GM18519 (cell line): Measurements from ENCODE around the gene SETX.
A peak's percentile ranks its signal among the peaks of the same experiment; 100 is the strongest.
"Not testable (repeated sequence)": the region's sequence is repeated elsewhere in the genome, so short reads cannot be mapped to it uniquely, and the experiment has no call there.

ENCODE experiments used
- ATAC-seq: cut with Tn5 transposase; IDR thresholded peaks from one replicate; pipeline ENCODE4 v1.9.1; 2021; ENCODE audit warnings: mild to moderate bottlenecking, moderate library complexity; ENCODE audit not compliant: unreplicated experiment, low FRiP score

The SETX gene, protein sequence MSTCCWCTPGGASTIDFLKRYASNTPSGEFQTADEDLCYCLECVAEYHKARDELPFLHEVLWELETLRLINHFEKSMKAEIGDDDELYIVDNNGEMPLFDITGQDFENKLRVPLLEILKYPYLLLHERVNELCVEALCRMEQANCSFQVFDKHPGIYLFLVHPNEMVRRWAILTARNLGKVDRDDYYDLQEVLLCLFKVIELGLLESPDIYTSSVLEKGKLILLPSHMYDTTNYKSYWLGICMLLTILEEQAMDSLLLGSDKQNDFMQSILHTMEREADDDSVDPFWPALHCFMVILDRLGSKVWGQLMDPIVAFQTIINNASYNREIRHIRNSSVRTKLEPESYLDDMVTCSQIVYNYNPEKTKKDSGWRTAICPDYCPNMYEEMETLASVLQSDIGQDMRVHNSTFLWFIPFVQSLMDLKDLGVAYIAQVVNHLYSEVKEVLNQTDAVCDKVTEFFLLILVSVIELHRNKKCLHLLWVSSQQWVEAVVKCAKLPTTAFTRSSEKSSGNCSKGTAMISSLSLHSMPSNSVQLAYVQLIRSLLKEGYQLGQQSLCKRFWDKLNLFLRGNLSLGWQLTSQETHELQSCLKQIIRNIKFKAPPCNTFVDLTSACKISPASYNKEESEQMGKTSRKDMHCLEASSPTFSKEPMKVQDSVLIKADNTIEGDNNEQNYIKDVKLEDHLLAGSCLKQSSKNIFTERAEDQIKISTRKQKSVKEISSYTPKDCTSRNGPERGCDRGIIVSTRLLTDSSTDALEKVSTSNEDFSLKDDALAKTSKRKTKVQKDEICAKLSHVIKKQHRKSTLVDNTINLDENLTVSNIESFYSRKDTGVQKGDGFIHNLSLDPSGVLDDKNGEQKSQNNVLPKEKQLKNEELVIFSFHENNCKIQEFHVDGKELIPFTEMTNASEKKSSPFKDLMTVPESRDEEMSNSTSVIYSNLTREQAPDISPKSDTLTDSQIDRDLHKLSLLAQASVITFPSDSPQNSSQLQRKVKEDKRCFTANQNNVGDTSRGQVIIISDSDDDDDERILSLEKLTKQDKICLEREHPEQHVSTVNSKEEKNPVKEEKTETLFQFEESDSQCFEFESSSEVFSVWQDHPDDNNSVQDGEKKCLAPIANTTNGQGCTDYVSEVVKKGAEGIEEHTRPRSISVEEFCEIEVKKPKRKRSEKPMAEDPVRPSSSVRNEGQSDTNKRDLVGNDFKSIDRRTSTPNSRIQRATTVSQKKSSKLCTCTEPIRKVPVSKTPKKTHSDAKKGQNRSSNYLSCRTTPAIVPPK (N-terminal part only)

DNA sequence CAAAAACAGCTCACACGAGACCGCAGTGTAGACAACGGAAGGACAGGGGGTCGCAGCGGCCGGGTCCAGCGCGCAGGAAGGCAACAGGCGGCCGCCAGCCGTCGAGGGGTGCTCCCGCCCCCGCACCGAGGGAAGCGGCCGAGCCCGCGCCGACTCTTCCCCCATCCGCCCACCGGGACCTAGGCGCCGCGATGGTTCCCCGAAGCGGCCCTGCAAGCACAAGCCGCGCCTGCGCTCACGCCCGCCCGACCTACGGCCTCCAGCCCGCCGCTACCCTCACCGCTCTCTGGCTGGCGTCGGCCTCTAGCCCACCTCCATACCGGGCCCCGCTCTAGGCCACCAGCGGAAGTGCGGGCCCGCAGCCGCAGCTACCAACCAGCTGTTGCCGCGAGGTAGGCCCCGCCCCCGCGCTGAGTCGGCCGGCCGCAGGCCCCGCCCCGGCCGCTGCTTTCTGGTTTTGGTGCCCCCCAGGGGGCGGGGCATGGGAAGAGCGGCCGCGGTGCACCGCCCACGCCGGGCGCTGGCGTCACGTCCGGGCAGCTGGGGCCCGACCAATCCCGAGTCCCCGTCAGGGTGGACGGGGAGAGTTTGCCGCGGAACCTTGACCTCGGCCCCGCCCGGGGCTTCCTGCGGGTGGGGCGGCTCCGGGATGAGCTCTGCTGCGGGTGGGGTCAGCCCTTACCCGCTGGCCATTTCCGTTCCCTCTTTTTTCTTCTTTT lies at the start of gene SETX:
Gene SETX (minus strand): TSS at position 350 of the 719 bp plus-strand sequence. CDS start 5,558 bp downstream, outside the sequence.
- peak; percentile 66 for ATAC-seq

DNA sequence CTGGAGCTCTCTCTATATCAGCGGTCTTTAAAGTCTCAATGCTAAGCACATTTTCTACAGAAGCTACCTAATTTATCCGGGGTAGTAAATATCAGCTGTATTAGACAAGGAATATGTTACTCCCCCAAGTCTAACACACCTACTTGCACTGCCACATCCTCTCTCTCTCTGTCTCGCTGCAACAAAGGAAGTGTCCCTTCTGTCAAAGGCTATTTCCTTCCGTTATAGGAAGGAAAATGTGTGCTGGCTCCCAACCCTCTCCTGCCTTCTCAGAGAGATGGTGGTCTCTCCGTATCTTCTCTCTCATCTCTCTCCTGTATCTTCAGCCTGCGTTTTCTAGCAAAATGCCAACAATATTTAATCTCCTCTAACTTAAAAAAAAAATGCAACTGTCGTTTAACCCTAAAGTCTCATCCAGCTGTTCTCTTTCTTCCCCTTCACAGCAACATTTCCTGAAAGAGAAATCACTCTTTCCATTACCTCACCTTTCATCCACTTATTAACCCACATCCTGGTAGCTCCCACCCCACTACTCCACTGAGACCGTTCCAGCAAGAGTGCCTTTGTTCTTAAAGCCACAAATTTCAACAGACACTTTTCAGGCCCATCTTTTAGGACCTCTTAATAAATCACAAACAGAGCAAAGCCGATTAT lies 49.6 kb upstream of the SETX start:
- no peak for ATAC-seq

DNA sequence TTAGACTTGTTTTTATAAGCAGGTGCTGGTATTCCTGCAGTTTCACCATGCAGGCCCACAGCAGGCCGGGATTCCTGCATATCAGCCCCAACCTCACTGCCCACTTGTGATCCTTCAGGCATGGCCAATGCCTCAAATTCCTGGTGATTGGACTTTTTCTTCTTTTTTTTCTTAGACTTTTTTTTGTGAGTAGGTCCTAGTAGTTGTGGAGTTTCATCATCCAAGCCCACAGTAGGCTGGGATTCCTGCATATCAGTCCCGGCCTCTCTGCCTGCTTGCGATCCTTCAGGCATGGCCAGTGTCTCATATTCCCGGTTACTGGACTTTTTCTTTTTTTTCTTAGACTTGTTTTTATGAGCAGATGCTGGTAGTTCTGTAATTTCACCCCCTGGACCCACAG lies 47.0 kb upstream of the SETX start:
- ATAC-seq: no peak

DNA sequence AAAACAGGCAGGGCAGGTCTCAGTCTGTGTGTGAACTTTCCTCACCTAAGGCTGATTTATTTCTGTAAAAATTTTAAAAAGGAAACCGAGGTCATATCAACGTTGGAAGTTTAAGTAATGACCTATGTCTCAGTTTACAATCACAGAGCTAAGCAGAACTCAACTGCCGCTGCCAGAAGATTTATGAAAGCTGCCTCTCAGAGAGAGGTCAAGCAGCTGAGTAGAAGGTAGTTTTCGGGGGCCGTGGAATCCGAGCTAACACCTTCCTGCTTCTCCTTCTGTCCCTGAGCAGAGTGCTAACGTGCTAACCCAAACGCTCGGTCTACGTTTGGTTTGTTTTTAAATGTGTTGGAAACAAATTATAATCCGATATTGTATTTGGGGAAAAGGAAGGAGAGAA lies 40.8 kb upstream of the SETX start:
- no peak for ATAC-seq

DNA sequence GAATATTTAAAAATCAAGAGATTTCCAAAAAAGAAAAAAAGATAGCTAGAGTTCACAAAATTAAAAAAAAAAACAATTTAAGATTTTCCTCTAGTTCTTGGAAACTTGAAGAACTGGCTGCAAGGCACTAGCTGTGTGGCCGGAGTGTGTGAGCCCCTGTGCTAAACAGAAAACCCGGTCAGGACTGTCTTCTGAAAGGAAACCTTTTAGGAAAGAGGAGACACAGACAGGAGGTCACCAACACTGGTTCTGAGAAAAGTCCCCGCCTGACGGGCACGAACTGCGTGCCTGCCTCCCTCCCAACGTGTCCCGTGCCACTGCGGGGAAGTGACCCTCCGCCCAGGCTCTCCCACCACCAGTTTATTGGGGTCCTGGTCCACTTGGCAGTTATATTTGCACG lies 36.7 kb upstream of the SETX start:
- ATAC-seq: no peak

DNA sequence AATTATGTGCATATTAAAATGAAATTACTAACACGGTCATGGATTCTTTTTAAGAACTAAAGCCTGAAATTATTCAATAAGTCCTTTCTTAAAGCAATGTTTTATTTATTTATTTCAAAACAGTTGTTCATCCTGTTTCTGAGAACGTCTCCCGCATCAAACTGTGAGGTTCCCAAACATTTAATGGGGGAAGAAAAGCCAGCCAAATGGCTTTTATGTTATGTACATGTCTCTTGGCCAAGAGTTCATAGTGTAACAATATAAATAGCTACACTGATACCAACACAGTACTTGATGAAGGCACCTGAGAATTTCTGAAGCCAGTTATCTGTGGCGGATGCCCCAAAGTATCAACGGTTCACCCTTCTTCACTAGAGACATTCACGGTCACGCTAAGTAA lies 36.2 kb upstream of the SETX start:
- ATAC-seq: no peak

DNA sequence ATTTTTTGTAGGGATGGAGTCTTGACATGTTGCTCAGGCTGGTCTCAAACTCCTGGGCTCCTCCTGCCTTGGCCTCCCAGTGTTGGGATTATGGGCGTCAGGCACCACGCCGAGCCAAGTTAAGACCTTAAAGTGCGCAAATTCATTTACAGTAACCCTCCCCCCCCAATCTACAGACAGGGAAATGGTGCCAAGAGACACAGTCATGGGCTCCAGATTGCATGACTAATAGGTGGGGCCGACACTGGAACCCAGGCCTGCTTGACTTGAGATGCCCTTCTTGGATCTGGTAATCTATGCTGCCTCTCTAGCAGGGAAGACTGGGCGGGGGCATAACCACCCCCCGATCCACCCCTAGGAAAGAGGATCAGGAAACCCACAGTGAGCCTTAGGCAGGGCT lies 32.3 kb upstream of the SETX start:
- no peak for ATAC-seq

DNA sequence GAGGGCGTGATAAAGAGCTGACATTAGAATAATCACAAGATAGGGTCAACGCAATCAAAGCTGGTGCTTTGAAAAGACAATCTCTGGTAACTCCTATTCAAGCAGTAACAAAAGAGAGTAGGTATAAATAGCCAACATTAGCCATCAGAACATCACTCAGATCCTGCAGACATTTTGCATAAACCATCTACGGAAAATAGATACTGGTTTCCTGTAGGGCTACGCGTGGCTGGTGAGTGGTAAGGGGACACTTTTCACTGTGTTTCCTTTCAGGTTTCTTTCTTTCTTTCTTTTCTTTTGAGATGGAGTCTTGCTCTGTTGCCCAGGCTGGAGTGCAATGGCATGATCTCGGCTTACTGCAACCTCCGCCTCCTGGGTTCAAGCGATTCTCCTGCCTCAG lies 29.6 kb upstream of the SETX start:
- no peak for ATAC-seq

DNA sequence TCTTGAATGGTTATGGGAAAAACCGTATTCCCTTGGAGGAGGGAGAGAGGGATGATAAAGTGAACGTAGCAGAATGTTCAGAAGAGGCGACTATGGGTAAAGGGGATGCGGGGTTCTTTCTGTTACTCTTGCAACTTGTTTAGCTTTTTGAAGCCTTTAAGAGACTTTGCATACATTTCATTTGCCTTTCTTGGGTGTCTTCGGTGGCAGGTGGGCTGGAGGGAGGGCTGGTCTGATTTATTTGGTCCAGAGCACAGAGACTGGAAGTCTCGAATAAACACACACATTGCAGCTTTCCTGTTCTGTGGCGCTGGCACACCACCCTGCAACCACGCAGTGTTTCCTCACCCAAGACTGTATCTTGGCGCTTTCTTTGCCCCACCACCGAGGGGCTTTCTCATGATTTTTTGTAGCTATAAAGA lies 28.7 kb upstream of the SETX start:
- ATAC-seq: no peak

DNA sequence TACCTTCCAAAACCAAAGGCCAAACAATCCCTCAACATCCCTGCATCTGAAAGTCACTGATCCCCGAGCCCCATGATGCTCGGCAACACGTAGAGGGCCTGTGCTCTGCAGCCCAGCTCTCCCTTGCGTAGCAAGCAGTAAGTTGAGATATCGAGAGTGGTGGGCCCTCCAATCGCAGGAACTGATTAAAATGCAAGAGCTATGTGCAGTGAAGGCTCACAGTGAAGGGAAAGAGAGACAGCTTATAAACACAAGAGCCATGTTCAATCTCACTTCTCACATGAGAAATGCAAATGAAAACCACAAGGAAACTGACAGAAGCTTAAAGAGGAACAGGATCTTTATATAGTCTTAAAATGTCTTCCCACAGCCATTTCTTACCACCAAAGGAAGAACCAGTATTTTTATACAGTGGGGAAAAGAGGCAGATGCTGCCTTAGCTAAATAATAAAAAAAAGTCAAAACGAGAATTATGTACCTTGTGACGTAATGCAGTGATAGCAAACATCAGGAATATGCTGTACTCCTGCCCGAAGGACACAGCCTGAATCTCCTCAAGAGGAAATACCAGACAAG lies 27.3 kb upstream of the SETX start:
- ATAC-seq: no peak

DNA sequence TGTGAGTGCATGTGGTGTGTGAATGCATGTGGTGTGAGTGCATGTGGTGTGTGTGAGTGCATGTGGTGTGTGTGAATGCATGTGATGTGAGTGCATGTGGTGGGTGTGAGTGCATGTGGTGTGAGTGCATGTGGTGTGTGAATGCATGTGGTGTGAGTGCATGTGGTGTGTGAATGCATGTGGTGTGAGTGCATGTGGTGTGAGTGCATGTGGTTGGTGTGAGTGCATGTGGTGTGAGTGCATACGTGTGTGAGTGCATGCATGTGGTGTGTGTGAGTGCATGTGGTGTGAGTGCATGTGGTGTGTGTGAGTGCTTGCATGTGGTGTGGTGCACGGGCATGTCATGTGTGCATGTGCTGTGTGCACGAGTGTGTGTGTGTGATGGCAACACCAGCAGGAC lies 23.6 kb upstream of the SETX start:
- ATAC-seq: not testable (repeated sequence)

DNA sequence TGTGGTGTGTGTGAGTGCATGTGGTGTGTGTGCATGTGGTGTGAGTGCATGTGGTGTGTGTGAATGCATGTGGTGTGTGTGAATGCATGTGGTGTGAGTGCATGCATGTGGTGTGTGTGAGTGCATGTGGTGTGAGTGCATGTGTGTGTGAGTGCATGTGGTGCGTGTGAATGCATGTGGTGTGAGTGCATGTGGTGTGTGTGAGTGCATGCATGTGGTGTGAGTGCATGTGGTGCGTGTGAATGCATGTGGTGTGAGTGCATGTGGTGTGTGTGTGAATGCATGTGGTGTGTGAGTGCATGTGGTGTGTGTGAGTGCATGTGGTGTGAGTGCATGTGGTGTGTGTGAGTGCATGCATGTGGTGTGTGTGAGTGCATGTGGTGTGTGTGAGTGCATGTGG lies 23.0 kb upstream of the SETX start:
- ATAC-seq: not testable (repeated sequence)

DNA sequence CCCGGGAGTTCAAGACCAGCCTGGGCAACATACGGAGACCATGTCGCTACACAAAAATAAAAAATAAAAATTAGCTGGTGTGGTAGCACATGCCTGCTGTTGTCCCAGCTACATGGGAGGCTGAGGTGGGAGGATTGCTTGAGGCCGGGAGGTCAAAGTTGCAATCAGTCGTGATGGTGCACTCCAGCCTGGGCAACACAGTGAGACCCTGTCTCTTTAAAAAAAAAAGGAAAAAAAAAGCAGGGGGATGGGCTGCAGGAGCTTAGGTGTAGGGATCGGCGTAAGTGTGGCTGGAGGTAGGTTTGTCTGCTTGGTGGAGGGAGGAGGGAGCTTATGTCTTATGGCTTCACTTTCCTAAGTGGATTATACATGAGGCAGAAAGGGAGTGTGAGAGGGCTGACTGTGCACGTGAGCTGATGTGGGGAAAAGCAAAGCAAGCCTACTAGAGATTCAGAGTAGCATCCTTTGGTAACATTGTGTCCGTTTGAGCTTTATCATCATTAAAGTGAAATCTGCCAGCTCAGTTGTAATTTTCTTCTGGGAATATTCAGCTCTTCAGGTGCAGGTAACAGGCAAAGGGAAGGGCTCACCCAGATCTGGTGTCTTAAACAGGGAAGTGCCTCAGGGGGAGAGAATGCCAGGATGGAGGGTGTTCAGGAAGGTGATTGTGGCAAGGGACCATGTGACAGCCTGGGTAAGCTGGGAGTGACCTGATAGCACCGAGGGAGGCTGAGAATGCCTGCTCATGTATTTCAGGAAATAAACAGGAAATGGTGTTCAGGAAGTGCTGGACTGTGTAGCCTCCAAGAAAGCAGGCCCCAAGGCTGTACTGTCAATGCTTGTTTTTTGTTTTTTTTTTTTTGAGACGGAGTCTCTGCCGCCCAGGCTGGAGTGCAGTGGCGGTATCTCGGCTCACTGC lies 17.6 kb upstream of the SETX start:
- ATAC-seq: no peak

DNA sequence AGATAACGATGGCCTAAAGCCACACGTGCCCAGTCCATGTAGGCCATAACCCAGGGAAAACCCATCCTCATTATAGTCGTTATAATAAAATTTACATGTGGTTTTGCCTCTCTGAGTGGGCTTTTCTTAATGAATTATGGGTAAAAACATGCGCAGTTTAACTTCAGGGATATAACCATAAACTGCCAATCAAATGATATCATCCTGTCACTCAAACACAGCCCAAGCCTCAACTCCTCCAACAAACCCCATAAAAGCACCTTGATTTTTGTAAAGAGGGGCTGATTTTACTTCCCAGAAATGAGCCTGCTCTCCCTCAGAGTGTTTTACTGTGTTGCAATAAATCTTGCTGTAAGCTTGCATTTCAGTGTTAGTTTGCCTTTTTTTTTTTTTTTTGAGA lies 15.8 kb upstream of the SETX start:
- ATAC-seq: no peak

DNA sequence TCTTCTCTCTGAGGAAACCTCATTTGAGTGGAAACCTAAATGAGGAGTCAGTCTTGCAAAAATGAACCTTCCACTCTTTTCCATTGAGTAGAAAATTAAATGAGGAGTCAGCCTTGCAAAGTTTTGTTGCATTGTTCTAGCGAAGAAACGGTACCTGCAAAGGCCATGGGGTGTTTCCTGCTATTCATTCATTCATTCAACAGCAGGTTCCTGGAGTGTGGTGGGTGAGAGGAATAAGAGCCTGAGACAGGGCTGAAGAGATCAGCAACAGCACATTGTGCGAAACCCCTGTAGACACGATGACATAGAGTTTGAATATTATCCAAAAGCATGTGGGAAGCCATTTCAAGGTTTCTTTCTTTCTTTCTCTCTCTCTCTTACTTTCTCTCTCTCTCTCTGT lies 14.6 kb upstream of the SETX start:
- no peak for ATAC-seq

DNA sequence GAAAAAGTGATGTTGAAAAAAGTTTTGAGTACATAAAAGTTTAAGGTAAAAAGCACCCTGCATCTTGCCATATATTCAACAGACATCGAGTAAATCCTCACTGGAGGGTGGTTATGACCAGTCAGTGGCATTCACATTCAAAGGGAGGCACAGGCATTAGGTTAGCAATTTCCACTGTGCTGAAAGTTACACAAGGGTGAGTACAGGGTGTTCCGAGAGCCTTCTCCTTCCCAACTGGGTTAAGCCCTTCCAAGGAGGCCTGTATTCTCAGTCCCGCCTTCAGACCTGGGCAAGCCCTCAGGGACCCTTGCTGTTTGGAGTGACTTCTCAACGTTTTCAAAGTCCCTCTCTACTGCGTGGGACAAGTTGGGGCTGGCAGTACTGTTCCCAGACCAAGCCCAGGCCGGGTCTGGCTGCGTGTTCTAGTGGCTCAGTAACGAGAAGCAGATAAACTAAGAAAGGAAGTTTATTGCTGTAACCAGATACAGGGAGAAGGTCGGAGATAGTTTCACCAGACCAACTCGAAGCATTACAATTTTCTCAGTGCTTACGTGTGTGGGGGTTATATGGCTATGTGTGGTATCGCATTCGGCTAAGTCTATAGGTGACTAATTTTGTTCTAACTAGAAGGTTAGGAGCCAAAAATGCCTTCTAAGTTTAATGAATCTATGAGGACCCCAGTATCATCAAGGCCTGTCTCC lies 13.0 kb upstream of the SETX start:
- no peak for ATAC-seq

DNA sequence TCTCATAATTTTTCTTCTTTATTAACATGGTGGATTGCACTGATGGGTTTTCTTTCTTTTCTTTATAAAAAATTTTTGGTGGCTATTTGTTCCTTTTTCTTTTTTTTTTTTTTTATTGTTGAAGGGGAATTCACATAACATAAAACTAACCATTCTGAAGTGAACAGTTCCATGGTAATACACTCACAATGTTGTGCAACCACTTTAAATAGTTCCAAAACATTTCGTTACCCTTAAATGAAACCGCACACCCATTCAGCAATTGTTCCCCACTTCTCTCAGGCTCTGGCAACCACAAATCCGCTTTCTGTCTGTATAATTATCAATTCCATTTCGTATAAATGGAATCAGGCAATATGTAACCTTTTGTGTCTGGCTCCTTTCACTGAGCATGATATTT lies 11.7 kb upstream of the SETX start:
- no peak for ATAC-seq

DNA sequence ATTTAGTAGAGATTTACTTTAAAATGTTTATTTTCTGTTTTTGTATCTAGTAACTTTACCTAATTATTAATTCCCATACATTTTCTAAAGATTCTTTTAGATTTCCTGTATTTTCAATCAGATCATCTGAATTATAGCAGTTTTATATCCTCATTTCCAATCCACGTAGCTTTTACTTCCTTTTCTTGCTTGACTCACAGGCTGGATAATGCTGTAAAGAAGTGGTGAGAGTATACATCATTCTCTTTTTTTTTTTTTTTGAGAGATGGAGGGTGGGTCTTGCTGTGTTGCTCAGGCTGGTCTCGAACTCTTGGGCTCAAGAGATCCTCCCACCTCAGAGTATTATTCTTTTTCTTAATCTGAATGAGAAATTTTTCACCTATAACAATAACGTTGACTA lies 11.2 kb upstream of the SETX start:
- ATAC-seq: no peak
